GM23338 (cell line): Measurements from ENCODE around the gene PTPN13. TPM values are rescaled to one million over a fixed set of nuclear protein-coding genes. Genes with fewer than 3 reads are reported as not detected.

ENCODE experiments used
- ATAC-seq: fragments of 200-7000 bp; cut with Tn5 transposase; 3 replicates; pipeline ENCODE4 v1.9.1; 2020
- DNase-seq: peaks from one replicate; pipeline ENCODE4 v3.0.0-alpha.2; 2015; ENCODE audit warnings: low spot score
- H2AFZ ChIP-seq: fragments of 200-600 bp; sonication (generic); 2 replicates; pipeline ENCODE4 v1.8.0; 2016; ENCODE audit warnings: antibody characterized with exemption, mild to moderate bottlenecking, moderate library complexity
- H3F3A ChIP-seq: fragments of 200-600 bp; sonication (generic); replicated peaks from 2 replicates; pipeline ENCODE4 v1.8.0; 2017; ENCODE audit warnings: antibody characterized with exemption, mixed run types, low read depth
- H3K27ac ChIP-seq: fragments of 200-600 bp; sonication (generic); 2 replicates; pipeline ENCODE4 v1.6.1; 2016; ENCODE audit warnings: low read depth
- H3K27me3 ChIP-seq: fragments of 200-600 bp; sonication (generic); 2 replicates; pipeline ENCODE4 v1.8.0; 2016; ENCODE audit warnings: mild to moderate bottlenecking, mixed run types, moderate library complexity; ENCODE audit not compliant: insufficient read depth
- H3K36me3 ChIP-seq: fragments of 200-600 bp; sonication (generic); 2 replicates; pipeline ENCODE4 v1.8.0; 2016; ENCODE audit warnings: mild to moderate bottlenecking; ENCODE audit not compliant: insufficient read depth
- H3K4me1 ChIP-seq: fragments of 200-600 bp; sonication (generic); 2 replicates; pipeline ENCODE4 v1.8.0; 2016; ENCODE audit warnings: mild to moderate bottlenecking, moderate library complexity; ENCODE audit not compliant: insufficient read depth
- H3K4me2 ChIP-seq: fragments of 200-600 bp; sonication (generic); 2 replicates; pipeline ENCODE4 v1.7.1; 2017; ENCODE audit warnings: mixed run types
- H3K4me3 ChIP-seq: fragments of 200-600 bp; sonication (generic); 2 replicates; pipeline ENCODE4 v1.6.1; 2016; ENCODE audit warnings: mixed run types
- H3K79me2 ChIP-seq: fragments of 200-600 bp; sonication (generic); replicated peaks from 2 replicates; pipeline ENCODE4 v1.8.0; 2017; ENCODE audit warnings: mild to moderate bottlenecking; ENCODE audit not compliant: insufficient read depth
- H3K9me2 ChIP-seq: fragments of 200-600 bp; sonication (generic); 2 replicates; pipeline ENCODE4 v1.8.0; 2017; ENCODE audit not compliant: insufficient read depth
- H4K20me1 ChIP-seq: fragments of 200-600 bp; sonication (generic); replicated peaks from 2 replicates; pipeline ENCODE4 v1.8.0; 2017; ENCODE audit warnings: mild to moderate bottlenecking; ENCODE audit not compliant: insufficient read depth
- H3K27ac Mint-ChIP-seq: 2 replicates; pipeline ENCODE4 v1.8.0; 2020; ENCODE audit warnings: inconsistent platforms, mild to moderate bottlenecking, moderate library complexity, mixed read lengths
- H3K27me3 Mint-ChIP-seq: 3 replicates; pipeline ENCODE4 v1.8.0; 2022; ENCODE audit warnings: low read depth, mild to moderate bottlenecking, moderate library complexity, mixed read lengths, inconsistent platforms; ENCODE audit not compliant: insufficient read depth, poor library complexity
- H3K36me3 Mint-ChIP-seq: 3 replicates; pipeline ENCODE4 v1.8.0; 2021; ENCODE audit warnings: low read depth, mild to moderate bottlenecking, inconsistent platforms, moderate library complexity, mixed read lengths
- H3K4me1 Mint-ChIP-seq: 3 replicates; pipeline ENCODE4 v1.8.0; 2020; ENCODE audit warnings: mild to moderate bottlenecking, inconsistent platforms, mixed read lengths
- H3K4me3 Mint-ChIP-seq: 3 replicates; pipeline ENCODE4 v1.8.0; 2021; ENCODE audit warnings: moderate library complexity, mild to moderate bottlenecking, inconsistent platforms, mixed read lengths
- H3K9me3 Mint-ChIP-seq: 3 replicates; pipeline ENCODE4 v1.8.0; 2020; ENCODE audit warnings: moderate library complexity, mild to moderate bottlenecking, inconsistent platforms, mixed read lengths
- CREB1 ChIP-seq: fragments of 250-450 bp; sonication (Bioruptor Pico); IDR thresholded peaks from 2 replicates; pipeline ENCODE4 v1.5.0; 2020; ENCODE audit warnings: low read depth, mild to moderate bottlenecking, moderate library complexity
- CTCF ChIP-seq, 2 experiments: fragments of 200-600 bp in 1 of 2; sonication (generic) in 1 of 2; conservative IDR thresholded peaks; 2 replicates each; pipeline versions ENCODE4 v1.5.1 to v1.6.1; 2016 to 2017; ENCODE audit warnings: antibody characterized with exemption in 2 of 2, low read depth in 2 of 2, mild to moderate bottlenecking in 2 of 2, moderate library complexity in 1 of 2
- ETS1 ChIP-seq: IDR thresholded peaks from 2 replicates; pipeline ENCODE4 v1.6.1; 2016; ENCODE audit warnings: antibody characterized with exemption
- EZH2 ChIP-seq: fragments of 200-600 bp; sonication (generic); IDR thresholded peaks from one replicate; pipeline ENCODE4 v1.8.0; 2017; ENCODE audit warnings: antibody characterized with exemption, mild to moderate bottlenecking, low read depth; ENCODE audit not compliant: unreplicated experiment
- EZH2phosphoT487 ChIP-seq: fragments of 200-600 bp; sonication (generic); IDR thresholded peaks from one replicate; pipeline ENCODE4 v1.8.1; 2018; ENCODE audit warnings: antibody characterized with exemption; ENCODE audit not compliant: unreplicated experiment
- JUNB ChIP-seq: IDR thresholded peaks from one replicate; pipeline ENCODE4 v1.6.1; 2016; ENCODE audit warnings: antibody characterized with exemption; ENCODE audit not compliant: unreplicated experiment
- NANOG ChIP-seq: IDR thresholded peaks from 2 replicates; pipeline ENCODE4 v1.6.1; 2016; ENCODE audit warnings: antibody characterized with exemption, borderline replicate concordance
- POLR2AphosphoS5 ChIP-seq: IDR thresholded peaks from 2 replicates; pipeline ENCODE4 v1.6.1; 2016; ENCODE audit warnings: antibody characterized with exemption, low read depth
- REST ChIP-seq: IDR thresholded peaks from one replicate; pipeline ENCODE4 v1.6.1; 2018; ENCODE audit warnings: antibody characterized with exemption; ENCODE audit not compliant: unreplicated experiment
- STAT1 ChIP-seq: IDR thresholded peaks from one replicate; pipeline ENCODE4 v1.6.1; 2016; ENCODE audit warnings: antibody characterized with exemption; ENCODE audit not compliant: unreplicated experiment
- ZNF114 ChIP-seq: fragments of 250-450 bp; sonication (Bioruptor Pico); IDR thresholded peaks from 2 replicates; pipeline ENCODE4 v1.5.0; 2020; ENCODE audit warnings: mild to moderate bottlenecking, moderate library complexity
- ZNF331 ChIP-seq: fragments of 250-450 bp; sonication (Bioruptor Pico); IDR thresholded peaks from 2 replicates; pipeline ENCODE4 v1.5.0; 2020; ENCODE audit warnings: low read depth, mild to moderate bottlenecking, moderate library complexity
- ZNF462 ChIP-seq: fragments of 250-450 bp; sonication (Bioruptor Pico); IDR thresholded peaks from 2 replicates; pipeline ENCODE4 v1.5.0; 2020; ENCODE audit warnings: mild to moderate bottlenecking, moderate library complexity
- polyA plus RNA-seq: library from polyadenylated mRNA; unstranded; fragments of >200 nt; fragmentation: Nextera tagmentation; extraction: Ambion mirVana; gene quantifications from 2 replicates; pipeline ENCODE4 v1.2.1, GENCODE V29; 2016
- total RNA-seq: library from RNA; depleted of rRNA; stranded (reverse); fragments of >200 nt; shearing (Covaris generic); gene quantifications from 2 replicates; pipeline ENCODE4 v1.2.3, GENCODE V29; 2014

The PTPN13 gene
- total and polyA plus RNA-seq, 2 experiments from 2014 or later: 12.6 to 49.9 TPM

GRCh38 chr4:86679441-86679840 is 85.3 kb downstream of the PTPN13 start:
- no peaks in the 10 kb centered on the region for H3K4me1 Mint-ChIP-seq
- ATAC-seq (no peak), DNase-seq (no peak)
- Histone ChIP-seq H3K9me2 (no peaks in the 10 kb centered on the region), H3K4me3 (no peak overlapping the region), H3K27me3 (no peaks in the 10 kb centered on the region), H3F3A (no peaks in the 10 kb centered on the region), H4K20me1 (no peaks in the 10 kb centered on the region; the same call in 1 of the 2 replicates), H2AFZ (no peak overlapping the region), H3K79me2 (no peaks in the 10 kb centered on the region), H3K4me2 (no peak overlapping the region), H3K36me3 (no peaks in the 10 kb centered on the region), H3K27ac (no peak overlapping the region), H3K4me1 (no peaks in the 10 kb centered on the region)
- no peaks in the 10 kb centered on the region for H3K27me3 Mint-ChIP-seq
- no peaks in the 10 kb centered on the region for H3K36me3 Mint-ChIP-seq
- TF ChIP-seq NANOG: no peak
- TF ChIP-seq EZH2phosphoT487: no peak
- TF ChIP-seq CTCF (conservative IDR thresholded peaks at IDR 0.05; ENCODE audit: low read depth in 2 of 2): no peak
- no peak for TF ChIP-seq ZNF331 (CRISPR knock-in tag)
- no peak for TF ChIP-seq ZNF462 (CRISPR knock-in tag)
- TF ChIP-seq CREB1 (CRISPR knock-in tag): no peak
- TF ChIP-seq REST: no peak
- no peak for TF ChIP-seq ZNF114 (CRISPR knock-in tag)
- TF ChIP-seq JUNB: no peak
- no peak for TF ChIP-seq ETS1
- no peak for TF ChIP-seq STAT1
- no peak for TF ChIP-seq EZH2
- no peak for TF ChIP-seq POLR2AphosphoS5
- H3K27ac Mint-ChIP-seq: no peak overlapping the region
- no peak overlapping the region for H3K4me3 Mint-ChIP-seq
- no peaks in the 10 kb centered on the region for H3K9me3 Mint-ChIP-seq
